ENCODE measurements around the gene TMEM31. TPM values are rescaled to one million over a fixed set of nuclear protein-coding genes. Genes with fewer than 3 reads are reported as not detected.

TMEM31 gene
- total and polyA plus RNA-seq, 2 of the 8 experiments (the other 6 are each of a cell fraction or from before 2014, with no cell fraction given): 0.65 TPM; not detected in 1

DNA sequence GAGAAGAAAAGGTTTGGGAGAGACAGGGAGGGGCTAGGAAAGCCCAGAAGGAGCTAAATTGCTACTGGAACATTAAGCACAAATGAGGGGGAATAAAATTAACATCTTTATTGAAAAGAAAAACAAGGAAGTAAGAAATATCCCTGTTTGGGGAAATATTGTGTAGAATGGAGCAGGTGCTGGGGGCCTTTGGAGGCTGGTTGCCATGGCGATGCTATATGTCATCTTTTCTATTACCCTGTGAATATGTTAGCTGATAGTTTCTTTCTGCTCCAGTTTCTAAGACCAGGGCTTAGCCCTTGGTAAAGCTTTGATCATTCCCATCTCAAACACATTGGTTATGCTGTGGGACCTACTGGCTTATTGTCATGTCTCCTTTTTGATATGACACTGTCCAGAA is 28.7 kb downstream of the TMEM31 start:
- peaks cover 2 to 13% (median 8%) of the 10 kb centered on the region in 4 experiments; a peak in 5 of 7 replicates for H3K4me1 ChIP-seq (replicated peaks in 1 of 4; ENCODE audit: control insufficient read depth in 3 of 4, insufficient read depth in 4 of 4, low read length in 3 of 4)
- H3K27ac ChIP-seq (ENCODE audit: low read depth, low read length): no peak overlapping the region
- H2BK20ac ChIP-seq (ENCODE audit: low read length): 0 out of 2 replicates have a peak overlapping the region, but pooled peaks have one; percentile 72
- no peak overlapping the region for H2AK5ac ChIP-seq (ENCODE audit: low read depth, low read length)
- CTCF ChIA-PET (ENCODE audit: partially characterized antibody): interaction anchor here (0.8 to 1.9 kb wide), 6 partner anchors 10 to 206 kb away, joined by 3 to 12 read pairs (median 3); no protein-coding TSS in a partner anchor
- H2AFZ ChIP-seq (ENCODE audit: low read length): no peak overlapping the region
- H3K23ac ChIP-seq (ENCODE audit: insufficient read length): no peak overlapping the region
- H3K9ac ChIP-seq (replicated peaks in 1 of 4; ENCODE audit: extremely low read depth in 1 of 4, low read depth in 3 of 4, low read length in 3 of 4): no peak overlapping the region
- peak overlapping the region; percentile 57 for H3K4ac ChIP-seq (replicated peaks; ENCODE audit: insufficient read length, low read depth, low read length)
- H3K27me3 ChIP-seq (replicated peaks in 1 of 4; ENCODE audit: control insufficient read depth in 3 of 4, extremely low read depth in 1 of 4, insufficient read depth in 3 of 4, low read length in 3 of 4): no peaks in the 10 kb centered on the region
- H3K4me2 ChIP-seq (ENCODE audit: insufficient read depth in 1 of 2, low read depth in 2 of 2, low read length in 2 of 2): no peak overlapping the region
- peaks cover 0 to 2% of the 10 kb centered on the region in 2 experiments for H4K20me1 ChIP-seq (replicated peaks in 1 of 2; ENCODE audit: control insufficient read depth in 1 of 2, insufficient read depth in 2 of 2, low read length in 2 of 2)
- no peak overlapping the region; the same call in 1 of the 2 replicates for H3K18ac ChIP-seq (ENCODE audit: extremely low read depth, low read length)
- H2BK12ac ChIP-seq (ENCODE audit: low read depth, low read length): no peak overlapping the region
- H3K23me2 ChIP-seq (ENCODE audit: low read depth, low read length): no peaks in the 10 kb centered on the region
- peaks cover 5 to 18% of the 10 kb centered on the region in 2 experiments; a peak in 3 of 4 replicates for H3K79me2 ChIP-seq (ENCODE audit: control insufficient read depth in 1 of 2, insufficient read depth in 2 of 2, low read length in 2 of 2)
- no peak overlapping the region for H4K8ac ChIP-seq (ENCODE audit: extremely low read depth, insufficient read depth, low read length)
- no peak overlapping the region for H2BK15ac ChIP-seq (ENCODE audit: low read length)
- H3K4me3 ChIP-seq (ENCODE audit: extremely low read depth in 1 of 4, insufficient read depth in 2 of 4, low read depth in 3 of 4, low read length in 4 of 4): no peak overlapping the region
- no peak overlapping the region for H4K91ac ChIP-seq (replicated peaks; ENCODE audit: insufficient read length, low read length)
- H3K9me3 ChIP-seq (ENCODE audit: insufficient read depth in 2 of 2, low read depth in 1 of 2, low read length in 1 of 2): no peaks in the 10 kb centered on the region
- no peak for DNase-seq (ENCODE audit: low read depth in 1 of 2, low spot score in 2 of 2)
- 86% methylated on average over 1 of the region's 1 CpG; no CpG with 5 or more reads in 1 of the 2 experiments for WGBS, 2 experiments (ENCODE audit: extremely low coverage in 1 of 2, insufficient coverage in 1 of 2, insufficient read length in 1 of 2, insufficient replicate concordance in 2 of 2, low coverage in 1 of 2, low lambda C conversion rate in 2 of 2, missing lambda C conversion rate in 1 of 2)
- no peak overlapping the region for H2BK120ac ChIP-seq (replicated peaks; ENCODE audit: low read depth, low read length)
- no peak overlapping the region for H2BK5ac ChIP-seq (ENCODE audit: low read depth, low read length)
- no peak overlapping the region for H4K5ac ChIP-seq (ENCODE audit: insufficient read length, low read depth, low read length)
- no peak for TF ChIP-seq CHD2 (IDR thresholded peaks at IDR 0.05; ENCODE audit: low read length)
- no peak overlapping the region for H3K56ac ChIP-seq (replicated peaks; ENCODE audit: insufficient read length, low read depth, low read length)
- H3K36me3 ChIP-seq (ENCODE audit: control insufficient read depth in 2 of 4, insufficient read depth in 4 of 4, low read length in 3 of 4): no peaks in the 10 kb centered on the region
- POLR2A ChIA-PET (ENCODE audit: partially characterized antibody): interaction anchor here (1.3 to 2.6 kb wide), 4 partner anchors 15 to 34 kb away, joined by 3 to 11 read pairs (median 6); no protein-coding TSS in a partner anchor
- H3K14ac ChIP-seq (ENCODE audit: insufficient read length): no peak overlapping the region
- FAIRE-seq: no peak
- no peaks in the 10 kb centered on the region for H3K79me1 ChIP-seq (ENCODE audit: low read depth, low read length)
